SK-N-SH (cell line): ENCODE data around the gene NOL4L. TPM values are rescaled to one million over a fixed set of nuclear protein-coding genes. Genes with fewer than 3 reads are reported as not detected.

Experiments used
- CTCF ChIA-PET: fragments of 300-600, 350-600 bp; formaldehyde crosslinking; extraction: SDS; loops from one replicate; lab custom pipeline; 2021; lab: Yijun Ruan, JAX
- POLR2A ChIA-PET: fragments of 350-600 bp; sonication (Branson Sonifier 250); formaldehyde crosslinking; extraction: SDS; loops from one replicate; lab custom pipeline; 2020; ENCODE audit warnings: antibody characterized with exemption, inconsistent platforms; lab: Yijun Ruan, JAX
- DNase-seq: peaks from one replicate; pipeline ENCODE4 v3.0.0; 2012
- H2AFZ ChIP-seq: fragments of 200-600 bp; sonication (generic); 2 replicates; pipeline ENCODE4 v1.8.1; 2016; ENCODE audit warnings: antibody characterized with exemption, mild to moderate bottlenecking, low read depth
- H3F3A ChIP-seq: fragments of 200-600 bp; sonication (generic); replicated peaks from 2 replicates; pipeline ENCODE3; 2016; ENCODE audit warnings: antibody characterized with exemption, mild to moderate bottlenecking; ENCODE audit not compliant: insufficient read depth
- H3K27ac ChIP-seq, 2 experiments: fragments of 200-500 bp in 1 of 2; fragments of 200-600 bp in 1 of 2; sonication (Bioruptor generic) in 1 of 2; sonication (generic), shearing (Covaris generic) in 1 of 2; 2 replicates each; pipeline versions ENCODE4 v1.5.1 to v1.6.1; 2014 to 2016; ENCODE audit warnings: low read depth in 2 of 2, inconsistent platforms in 1 of 2, low read length in 1 of 2, mild to moderate bottlenecking in 1 of 2, mixed read lengths in 1 of 2
- H3K27me3 ChIP-seq: fragments of 200-600 bp; sonication (generic), shearing (Covaris generic); 2 replicates; pipeline ENCODE4 v1.6.1; 2016; ENCODE audit warnings: mixed run types; ENCODE audit not compliant: insufficient read depth
- H3K36me3 ChIP-seq, 2 experiments: fragments of 200-500 bp in 1 of 2; fragments of 200-600 bp in 1 of 2; sonication (Bioruptor generic) in 1 of 2; sonication (generic) in 1 of 2; replicated peaks in 1 of 2; 2 replicates each; pipeline versions ENCODE3 to v1.5.1; 2014 to 2016; ENCODE audit warnings: low read length in 1 of 2, mild to moderate bottlenecking in 1 of 2; ENCODE audit not compliant: insufficient read depth in 2 of 2, control insufficient read depth in 1 of 2
- H3K4me1 ChIP-seq, 2 experiments: fragments of 200-500 bp in 1 of 2; fragments of 200-600 bp in 1 of 2; sonication (Bioruptor generic) in 1 of 2; sonication (generic), shearing (Covaris generic) in 1 of 2; 2 replicates each; pipeline versions ENCODE4 v1.5.1 to v1.6.1; 2014 to 2016; ENCODE audit warnings: low read depth in 1 of 2, low read length in 1 of 2, mixed run types in 1 of 2; ENCODE audit not compliant: insufficient read depth in 2 of 2, control insufficient read depth in 1 of 2
- H3K4me2 ChIP-seq: fragments of 200-600 bp; sonication (generic), shearing (Covaris generic); 2 replicates; pipeline ENCODE4 v1.6.1; 2017; ENCODE audit warnings: mixed run types
- H3K4me3 ChIP-seq, 2 experiments: fragments of 200-500 bp in 1 of 2; fragments of 200-600 bp in 1 of 2; sonication (Bioruptor generic) in 1 of 2; sonication (generic), shearing (Covaris generic) in 1 of 2; 2 replicates each; pipeline versions ENCODE4 v1.5.1 to v1.8.1; 2014 to 2016; ENCODE audit warnings: low read depth in 2 of 2, inconsistent platforms in 1 of 2, low read length in 1 of 2, mild to moderate bottlenecking in 1 of 2, mixed read lengths in 1 of 2, moderate library complexity in 1 of 2
- H3K79me2 ChIP-seq: fragments of 200-600 bp; sonication (generic); 2 replicates; pipeline ENCODE4 v1.8.1; 2017; ENCODE audit warnings: mild to moderate bottlenecking; ENCODE audit not compliant: insufficient read depth
- H3K9ac ChIP-seq: fragments of 200-600 bp; sonication (generic); 2 replicates; pipeline ENCODE4 v1.6.1; 2017; ENCODE audit warnings: mixed run types
- H3K9me2 ChIP-seq: fragments of 200-600 bp; sonication (generic); 2 replicates; pipeline ENCODE4 v1.6.1; 2017; ENCODE audit warnings: mixed run types
- H3K9me3 ChIP-seq: fragments of 200-600 bp; sonication (generic); 2 replicates; pipeline ENCODE4 v1.6.1; 2017; ENCODE audit warnings: mixed run types, mild to moderate bottlenecking, moderate library complexity
- H4K20me1 ChIP-seq: fragments of 200-600 bp; sonication (generic); 2 replicates; pipeline ENCODE4 v1.6.1; 2017; ENCODE audit warnings: mild to moderate bottlenecking, mixed run types; ENCODE audit not compliant: insufficient read depth
- CTCF ChIP-seq: fragments of 200-600 bp; sonication (generic); IDR thresholded peaks from 2 replicates; pipeline ENCODE4 v1.6.1; 2017; ENCODE audit warnings: antibody characterized with exemption, mild to moderate bottlenecking, moderate library complexity
- EP300 ChIP-seq, 2 experiments: IDR thresholded peaks; 2 replicates each; pipeline versions ENCODE4 v1.4.0 to v1.6.1; 2012; ENCODE audit warnings: borderline replicate concordance in 1 of 2, low read depth in 1 of 2, low read length in 1 of 2
- EZH2phosphoT487 ChIP-seq: fragments of 200-600 bp; sonication (generic); IDR thresholded peaks from 2 replicates; pipeline ENCODE4 v1.6.1; 2017; ENCODE audit warnings: low read depth, mixed run types, mild to moderate bottlenecking, antibody characterized with exemption, moderate library complexity, borderline replicate concordance
- FOXJ3 ChIP-seq: sonication (generic); formaldehyde crosslinking; IDR thresholded peaks from 2 replicates; pipeline ENCODE4 v1.5.1; 2020; ENCODE audit warnings: mild to moderate bottlenecking, missing genetic modification reagents
- FOXM1 ChIP-seq: IDR thresholded peaks from 2 replicates; pipeline ENCODE4 v1.4.0; 2012; ENCODE audit warnings: low read depth, mild to moderate bottlenecking
- GABPA ChIP-seq: IDR thresholded peaks from 2 replicates; pipeline ENCODE4 v1.4.0; 2012; ENCODE audit warnings: low read depth, mild to moderate bottlenecking
- JUND ChIP-seq: IDR thresholded peaks from 2 replicates; pipeline ENCODE4 v1.4.0; 2012
- MAX ChIP-seq: IDR thresholded peaks from 2 replicates; pipeline ENCODE4 v1.4.0; 2012; ENCODE audit warnings: low read depth
- MEF2A ChIP-seq: IDR thresholded peaks from 2 replicates; pipeline ENCODE4 v1.4.0; 2012; ENCODE audit warnings: low read depth, borderline replicate concordance
- MXI1 ChIP-seq: IDR thresholded peaks from 2 replicates; pipeline ENCODE4 v1.6.1; 2012; ENCODE audit warnings: mild to moderate bottlenecking, low read depth, low read length, improper control_type of control experiment
- POLR2AphosphoS5 ChIP-seq: IDR thresholded peaks from 2 replicates; pipeline ENCODE4 v1.6.1; 2012; ENCODE audit warnings: low read depth, low read length
- REST ChIP-seq: IDR thresholded peaks from 2 replicates; pipeline ENCODE4 v1.6.1; 2012; ENCODE audit warnings: mild to moderate bottlenecking, low read depth, low read length, moderate library complexity
- SIN3A ChIP-seq: IDR thresholded peaks from 2 replicates; pipeline ENCODE4 v1.6.1; 2012; ENCODE audit warnings: low read depth, mild to moderate bottlenecking, low read length, moderate library complexity, borderline replicate concordance
- SMC3 ChIP-seq: IDR thresholded peaks from 2 replicates; pipeline ENCODE4 v1.6.1; 2012; ENCODE audit warnings: low read depth, low read length, improper control_type of control experiment
- USF2 ChIP-seq: fragments of 150-350 bp; IDR thresholded peaks from 2 replicates; pipeline ENCODE4 v1.6.1; 2017; ENCODE audit warnings: antibody characterized with exemption, low read length, low read depth, borderline replicate concordance
- YY1 ChIP-seq: IDR thresholded peaks from 2 replicates; pipeline ENCODE4 v1.4.0; 2012; ENCODE audit warnings: low read depth, mild to moderate bottlenecking
- WGBS: methylation state at CpG from one replicate; pipeline ENCODE4 v1.1.6; 2017; ENCODE audit warnings: low lambda C conversion rate; 5-methylcytosine and 5-hydroxymethylcytosine counted together
- polyA plus RNA-seq, 3 experiments: library from polyadenylated mRNA; depleted of rRNA; stranded (reverse); fragments of >200 nt; gene quantifications; 2 replicates each; pipeline ENCODE4 v1.2.3, GENCODE V29; 2012

The NOL4L gene
- polyA plus RNA-seq, 1 of the 3 experiments (the other 2 are of a cell fraction) = 14.3 TPM

- Histone ChIP-seq H3K4me2 (no peak overlapping the region), H3K9ac (no peak overlapping the region), H3K27ac (no peak overlapping the region), H3K4me3 (no peak overlapping the region), H3K4me1 (no peaks in the 10 kb centered on the region), H3K79me2 (peaks cover 98% of the 10 kb centered on the region), H3K27me3 (no peaks in the 10 kb centered on the region), H3K36me3 (peaks cover 0 to 45% of the 10 kb centered on the region in 2 experiments), H4K20me1 (peaks cover 18% of the 10 kb centered on the region)
- ChIA-PET CTCF (no interaction called here), POLR2A (no interaction called here)
- no peak for DNase-seq
- 99% methylated on average over 4 of the region's 4 CpGs for WGBS
- TF ChIP-seq EP300 (IDR thresholded peaks at IDR 0.05; ENCODE audit: borderline replicate concordance in 1 of 2, low read depth in 1 of 2, low read length in 1 of 2) (no peak), MXI1 (no peak), FOXJ3 (CRISPR knock-in tag) (no peak), POLR2AphosphoS5 (no peak), MAX (no peak), REST (no peak), YY1 (no peak), SMC3 (no peak), CTCF (no peak)
- TF ChIP-seq, all 33 proteins: peak for 0
- H3K9me2 ChIP-seq = no peaks in the 10 kb centered on the region
- peaks cover 4% of the 10 kb centered on the region for H3F3A ChIP-seq
- H2AFZ ChIP-seq = no peak overlapping the region
- H3K9me3 ChIP-seq = no peaks in the 10 kb centered on the region
These were observed 178.4 kb downstream of the NOL4L start for GRCh38 chr20:32406701-32407100.

- Histone ChIP-seq H3K27ac (no peak overlapping the region), H2AFZ (no peak overlapping the region), H3K79me2 (peaks cover 98% of the 10 kb centered on the region), H3K9me3 (no peaks in the 10 kb centered on the region), H3K9me2 (no peaks in the 10 kb centered on the region), H3F3A (peaks cover 4% of the 10 kb centered on the region), H4K20me1 (peaks cover 33% of the 10 kb centered on the region), H3K36me3 (peaks cover 8 to 29% of the 10 kb centered on the region in 2 experiments), H3K27me3 (no peaks in the 10 kb centered on the region), H3K4me1 (no peaks in the 10 kb centered on the region), H3K4me3 (no peak overlapping the region), H3K9ac (no peak overlapping the region), H3K4me2 (no peak overlapping the region)
- POLR2A ChIA-PET = no interaction called here
- DNase-seq = no peak
- CTCF ChIA-PET = no interaction called here
- WGBS = 76% methylated on average over 2 of the region's 2 CpGs
- no peak for TF ChIP-seq MEF2A
- TF ChIP-seq FOXJ3 (CRISPR knock-in tag) = no peak
- TF ChIP-seq YY1 = no peak
- no peak for TF ChIP-seq USF2
- no peak for TF ChIP-seq REST
- no peak for TF ChIP-seq EZH2phosphoT487
- TF ChIP-seq SMC3 = no peak
- no peak for TF ChIP-seq SIN3A
- no peak for TF ChIP-seq JUND
- no peak for TF ChIP-seq GABPA
- no peak for TF ChIP-seq FOXM1
These were observed 181.1 kb downstream of the NOL4L start for GRCh38 chr20:32404017-32404416.
